Measurements from ENCODE around the gene GPR39.

GRCh38 chr2:132547090-132547687 lies 130.6 kb downstream of the GPR39 start:
- TF ChIP-seq CTCF (IDR thresholded peaks at IDR 0.05), result peak; percentile 27 to 67 (median 60)
- TF ChIP-seq POLR2A (IDR thresholded peaks at IDR 0.05), result no peak
- TF ChIP-seq EP300 (IDR thresholded peaks at IDR 0.05), result no peak
- no peak for TF ChIP-seq POLR2AphosphoS5 (IDR thresholded peaks at IDR 0.05)

Data from upper lobe of left lung (tissue), 4 donors.